ENCODE results near the gene RASSF5. TPM values are rescaled to one million over a fixed set of nuclear protein-coding genes. Genes with fewer than 3 reads are reported as not detected.
"Not testable (repeated sequence)": the region's sequence is repeated elsewhere in the genome, so short reads cannot be mapped to it uniquely, and the experiment has no call there.

The RASSF5 gene
- polyA plus RNA-seq, 12 donors, result 4.8 to 14.7 (median 7.7) TPM; not detected in 1

- DNase-seq, result no peak
Measured at GRCh38 chr1:206476058-206476457, 31.3 kb upstream of the RASSF5 start.

- DNase-seq, result no peak
Measured at GRCh38 chr1:206476591-206476990, 30.7 kb upstream of the RASSF5 start.

GRCh38 chr1:206477110-206477509 is 30.2 kb upstream of the RASSF5 start:
- DNase-seq, result no peak

GRCh38 chr1:206477581-206478380 is 29.6 kb upstream of the RASSF5 start:
- DNase-seq, result no peak

GRCh38 chr1:206478746-206479145 is 28.6 kb upstream of the RASSF5 start:
- no peak for DNase-seq

GRCh38 chr1:206479183-206480125 is 27.9 kb upstream of the RASSF5 start:
- DNase-seq, result peak; percentile 78

- DNase-seq, result no peak
Measured at GRCh38 chr1:206480211-206480610, 27.1 kb upstream of the RASSF5 start.

GRCh38 chr1:206482611-206483010 is 24.7 kb upstream of the RASSF5 start:
- no peak for DNase-seq

GRCh38 chr1:206483864-206484263 is 23.5 kb upstream of the RASSF5 start:
- not testable (repeated sequence) for DNase-seq

- DNase-seq, result no peak
Measured at GRCh38 chr1:206484901-206485300, 22.4 kb upstream of the RASSF5 start.

- no peak for DNase-seq
Measured at GRCh38 chr1:206486995-206487788, 20.1 kb upstream of the RASSF5 start.

GRCh38 chr1:206487970-206488369 is 19.4 kb upstream of the RASSF5 start:
- DNase-seq, result no peak

- no peak for DNase-seq
Measured at GRCh38 chr1:206488466-206488865, 18.9 kb upstream of the RASSF5 start.

GRCh38 chr1:206489980-206490770 is 17.2 kb upstream of the RASSF5 start:
- peak; percentile 72 for DNase-seq

- no peak for DNase-seq
Measured at GRCh38 chr1:206490771-206491405, 16.4 kb upstream of the RASSF5 start.

- DNase-seq, result no peak
Measured at GRCh38 chr1:206491616-206492015, 15.7 kb upstream of the RASSF5 start.

- no peak for DNase-seq
Measured at GRCh38 chr1:206492589-206492988, 14.7 kb upstream of the RASSF5 start.

- DNase-seq, result no peak
Measured at GRCh38 chr1:206493279-206493678, 14.1 kb upstream of the RASSF5 start.

- no peak for DNase-seq
Measured at GRCh38 chr1:206495011-206495461, 12.3 kb upstream of the RASSF5 start.

- DNase-seq, result no peak
Measured at GRCh38 chr1:206495493-206496046, 11.8 kb upstream of the RASSF5 start.

Measured in muscle of arm (tissue), 12 donors.